GM18511 (cell line): Measurements from ENCODE around the gene COL4A3.
A peak's percentile ranks its signal among the peaks of the same experiment; 100 is the strongest.

Experiments used
- ATAC-seq: cut with Tn5 transposase; IDR thresholded peaks from one replicate; pipeline ENCODE4 v1.9.1; 2021; ENCODE audit warnings: mild to moderate bottlenecking, moderate library complexity; ENCODE audit not compliant: unreplicated experiment

Gene COL4A3

GRCh38 chr2:227335713-227336112, 171.3 kb downstream of the COL4A3 start:
- ATAC-seq = no peak

DNA sequence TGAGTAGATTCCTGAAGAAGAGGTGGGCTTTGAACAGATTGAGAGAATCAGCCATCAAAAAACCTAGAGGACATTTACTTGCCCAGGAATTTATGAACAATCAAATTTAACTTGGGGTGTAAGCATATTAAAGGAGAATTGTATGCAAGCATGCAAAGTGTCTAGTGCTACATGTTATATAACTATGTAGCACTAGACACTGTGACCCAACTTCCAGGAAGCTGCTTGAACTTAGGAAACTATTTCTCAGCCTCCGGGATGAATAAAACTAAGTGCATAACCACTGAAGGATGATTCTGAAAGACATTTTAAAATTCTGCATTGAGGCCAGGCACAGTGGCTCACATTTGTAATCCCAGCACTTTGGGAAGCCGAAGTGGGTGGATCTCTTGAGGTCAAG, 173.0 kb downstream of the COL4A3 start:
- ATAC-seq = no peak

DNA sequence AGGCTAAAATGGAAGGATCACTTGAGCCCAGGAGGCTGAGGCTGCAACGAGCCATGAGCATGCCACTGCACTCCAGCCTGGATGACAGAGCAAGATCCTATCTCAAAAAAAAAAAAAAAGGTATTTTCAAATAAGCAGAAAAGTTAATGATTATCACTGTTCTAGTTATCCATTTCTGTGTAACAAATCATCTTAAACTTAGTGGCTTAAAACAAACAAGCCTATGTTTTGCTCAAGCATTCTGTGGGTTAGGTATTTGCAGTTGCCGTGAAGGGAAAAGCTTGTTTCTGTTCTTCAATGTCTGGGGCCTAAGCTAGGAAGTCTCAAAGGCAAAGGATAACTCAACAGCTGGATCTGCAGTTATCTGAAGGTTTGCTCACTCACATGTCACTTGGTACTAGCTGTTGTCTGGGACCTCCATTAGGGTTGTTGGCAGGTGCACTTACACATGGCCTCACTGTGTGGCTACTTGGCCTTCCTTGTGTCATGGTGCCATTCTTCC, 174.7 kb downstream of the COL4A3 start:
- no peak for ATAC-seq

- no peak for ATAC-seq
Measured at GRCh38 chr2:227340106-227340505, 175.7 kb downstream of the COL4A3 start.

DNA sequence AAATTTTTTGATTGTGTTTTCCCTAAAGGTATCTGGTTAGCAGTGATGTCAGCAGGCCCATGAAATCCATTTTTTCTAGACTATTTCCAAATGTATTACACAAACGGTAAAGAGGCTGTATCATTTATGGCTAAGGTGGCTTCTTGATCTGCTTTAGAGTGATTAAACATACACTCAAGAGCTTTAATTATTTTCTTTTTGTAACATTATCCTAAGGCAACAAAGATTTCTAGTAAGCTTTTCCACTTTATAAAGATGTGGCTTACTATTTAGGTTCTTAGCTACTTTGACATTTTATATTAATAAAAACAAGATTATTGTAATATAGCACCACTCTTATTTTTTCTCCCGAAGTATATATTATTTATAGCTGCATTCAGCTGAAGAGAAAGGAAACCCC, 177.1 kb downstream of the COL4A3 start:
- no peak for ATAC-seq

DNA sequence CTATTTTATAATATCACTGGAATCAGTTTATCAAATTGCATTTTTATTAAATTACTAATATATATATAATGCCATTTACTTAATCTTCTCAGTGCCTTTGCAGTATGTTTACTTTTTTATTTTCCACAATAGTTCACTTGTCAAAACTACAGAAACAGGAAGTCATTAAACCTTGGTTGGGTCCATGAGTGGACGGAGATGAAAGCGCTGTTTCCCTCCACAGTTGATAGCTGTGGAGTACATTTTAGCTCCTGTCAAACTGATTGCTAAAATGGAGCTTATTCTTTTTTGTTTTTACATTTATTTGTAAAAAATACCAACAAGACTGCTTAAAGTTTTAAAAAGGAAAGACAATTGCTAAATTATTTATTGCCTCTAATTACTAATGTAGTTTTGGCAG, 179.8 kb downstream of the COL4A3 start:
- ATAC-seq = no peak

DNA sequence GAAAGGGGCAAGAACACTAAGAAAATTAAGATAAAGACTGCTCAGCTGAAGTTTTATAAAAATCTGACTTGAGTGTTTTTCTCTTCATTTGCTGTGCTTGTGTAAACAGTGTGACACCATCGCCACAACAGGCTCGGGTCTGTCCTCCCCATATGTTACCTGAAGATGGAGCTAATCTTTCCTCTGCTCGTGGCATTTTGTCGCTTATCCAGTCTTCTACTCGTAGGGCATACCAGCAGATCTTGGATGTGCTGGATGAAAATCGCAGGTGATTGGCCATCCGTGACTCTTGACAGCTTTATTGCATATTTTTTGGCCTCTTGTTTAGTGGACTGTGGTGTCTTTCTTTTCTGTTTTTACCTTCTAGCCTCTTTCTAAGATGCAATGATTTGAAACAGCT, 182.7 kb downstream of the COL4A3 start:
- no peak for ATAC-seq

GRCh38 chr2:227348324-227348723, 183.9 kb downstream of the COL4A3 start:
- ATAC-seq = no peak

DNA sequence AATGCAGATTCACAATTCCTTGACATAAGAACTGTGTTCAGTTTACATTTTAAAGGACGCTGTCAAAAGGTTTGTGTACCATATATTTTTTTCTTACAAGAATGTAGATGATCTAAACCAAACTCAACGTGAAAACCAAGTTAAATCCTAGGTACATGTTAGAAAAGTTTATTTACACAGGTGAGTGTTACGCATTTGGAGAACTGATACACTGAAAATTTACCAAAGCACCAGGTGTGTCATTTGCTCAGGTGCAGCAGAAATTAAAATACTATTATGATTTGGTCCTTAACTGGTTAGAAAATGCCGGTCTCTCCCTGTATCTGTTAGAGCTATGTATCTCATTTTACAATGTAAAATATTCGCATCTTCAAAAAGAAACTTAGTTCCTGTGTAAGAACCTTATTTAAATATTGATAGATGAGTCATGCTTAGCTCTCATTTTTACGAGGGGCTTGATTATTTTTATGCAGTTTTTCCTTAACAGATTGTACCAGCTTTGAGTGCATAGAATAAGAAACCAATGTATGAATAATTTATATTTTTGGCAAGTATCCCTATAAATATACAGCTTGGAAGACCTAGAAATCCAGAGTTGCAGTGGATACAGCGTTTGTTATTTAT, 185.7 kb downstream of the COL4A3 start:
- no peak for ATAC-seq

DNA sequence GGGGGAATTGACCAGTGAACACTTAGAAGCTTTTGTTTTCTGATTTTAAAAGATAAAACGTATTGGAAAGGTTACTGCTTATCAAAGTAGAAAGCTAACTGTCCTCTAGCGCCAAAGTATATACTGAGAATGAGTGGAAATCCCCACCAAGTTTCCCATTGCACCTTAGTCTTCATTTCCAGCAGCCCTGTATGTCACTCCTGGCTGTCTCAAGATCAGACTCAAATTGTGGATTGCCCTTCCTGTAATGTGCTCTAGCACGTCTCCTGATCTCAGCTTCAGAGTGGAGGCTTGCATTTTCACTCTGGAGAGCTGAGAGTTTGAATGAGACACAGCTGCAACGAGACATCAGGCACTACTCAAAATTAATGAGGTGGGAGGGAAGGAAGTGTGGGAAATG, 187.2 kb downstream of the COL4A3 start:
- peak; percentile 91 for ATAC-seq

GRCh38 chr2:227360351-227360750, 195.9 kb downstream of the COL4A3 start:
- no peak for ATAC-seq

- ATAC-seq = no peak
Measured at GRCh38 chr2:227363756-227364155, 199.3 kb downstream of the COL4A3 start.
